GM12872 (cell line): ENCODE data around the gene KBTBD4.

ENCODE experiments used
- TF ChIP-seq, protein P1 (sequence below): IDR thresholded peaks from 3 replicates; pipeline ENCODE4 v1.5.1; 2011; ENCODE audit warnings: low read depth, mild to moderate bottlenecking, low read length, moderate library complexity; ENCODE audit not compliant: insufficient read depth

KBTBD4 gene

DNA sequence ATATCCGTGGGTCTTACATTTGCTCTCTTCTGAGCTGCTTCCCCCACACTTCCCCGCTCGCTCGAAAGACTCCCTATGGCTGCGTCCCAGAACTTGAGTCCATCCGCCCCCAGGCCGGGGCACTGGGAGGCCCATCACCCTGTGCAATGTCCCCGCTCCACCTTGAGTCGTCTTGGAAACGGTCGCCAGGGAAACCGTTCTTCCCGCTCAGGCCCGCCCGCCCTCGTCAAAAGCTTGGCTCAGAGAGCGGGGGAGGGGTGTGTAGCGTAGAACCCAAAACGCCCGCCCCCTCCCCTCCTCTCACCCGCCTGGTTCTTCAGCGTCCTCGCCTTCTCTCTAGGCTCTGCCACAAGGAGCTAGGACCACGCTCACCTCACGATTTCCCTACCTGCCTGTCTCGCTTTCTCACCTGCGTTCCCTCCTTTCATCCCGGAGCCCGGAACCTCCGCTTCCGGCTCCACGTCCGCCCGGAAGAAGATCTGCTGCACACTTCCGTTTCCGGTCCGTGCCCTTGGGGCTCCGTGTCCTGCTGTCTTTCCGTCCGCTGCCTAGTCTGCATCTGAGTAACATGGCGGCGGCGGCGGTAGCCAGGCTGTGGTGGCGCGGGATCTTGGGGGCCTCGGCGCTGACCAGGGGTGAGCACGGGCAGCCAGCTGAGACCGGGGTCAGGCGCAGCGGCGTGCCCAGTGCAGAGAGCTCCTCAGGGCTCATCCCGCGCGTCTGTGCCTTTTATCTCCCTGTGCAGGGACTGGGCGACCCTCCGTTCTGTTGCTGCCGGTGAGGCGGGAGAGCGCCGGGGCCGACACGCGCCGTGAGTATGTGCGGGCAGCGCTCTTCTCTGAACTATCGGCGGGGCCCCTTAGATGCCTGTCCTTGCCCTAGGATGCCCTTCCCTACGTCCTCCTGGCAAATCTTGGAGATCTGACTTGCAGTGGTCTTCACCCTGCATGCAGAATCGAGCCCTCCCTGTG is at the start of gene KBTBD4, which contains the start of gene NDUFS3:
Gene KBTBD4, minus strand, starts transcription at position 447 of the 971 bp plus-strand sequence. Its CDS starts 19 bp downstream, at position 428.
Gene NDUFS3, plus strand, starts transcription at position 551 of the 971 bp plus-strand sequence. Its CDS starts 18 bp downstream, at position 569.
- TF ChIP-seq, protein P1, sequence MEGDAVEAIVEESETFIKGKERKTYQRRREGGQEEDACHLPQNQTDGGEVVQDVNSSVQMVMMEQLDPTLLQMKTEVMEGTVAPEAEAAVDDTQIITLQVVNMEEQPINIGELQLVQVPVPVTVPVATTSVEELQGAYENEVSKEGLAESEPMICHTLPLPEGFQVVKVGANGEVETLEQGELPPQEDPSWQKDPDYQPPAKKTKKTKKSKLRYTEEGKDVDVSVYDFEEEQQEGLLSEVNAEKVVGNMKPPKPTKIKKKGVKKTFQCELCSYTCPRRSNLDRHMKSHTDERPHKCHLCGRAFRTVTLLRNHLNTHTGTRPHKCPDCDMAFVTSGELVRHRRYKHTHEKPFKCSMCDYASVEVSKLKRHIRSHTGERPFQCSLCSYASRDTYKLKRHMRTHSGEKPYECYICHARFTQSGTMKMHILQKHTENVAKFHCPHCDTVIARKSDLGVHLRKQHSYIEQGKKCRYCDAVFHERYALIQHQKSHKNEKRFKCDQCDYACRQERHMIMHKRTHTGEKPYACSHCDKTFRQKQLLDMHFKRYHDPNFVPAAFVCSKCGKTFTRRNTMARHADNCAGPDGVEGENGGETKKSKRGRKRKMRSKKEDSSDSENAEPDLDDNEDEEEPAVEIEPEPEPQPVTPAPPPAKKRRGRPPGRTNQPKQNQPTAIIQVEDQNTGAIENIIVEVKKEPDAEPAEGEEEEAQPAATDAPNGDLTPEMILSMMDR, result no peak

DNA sequence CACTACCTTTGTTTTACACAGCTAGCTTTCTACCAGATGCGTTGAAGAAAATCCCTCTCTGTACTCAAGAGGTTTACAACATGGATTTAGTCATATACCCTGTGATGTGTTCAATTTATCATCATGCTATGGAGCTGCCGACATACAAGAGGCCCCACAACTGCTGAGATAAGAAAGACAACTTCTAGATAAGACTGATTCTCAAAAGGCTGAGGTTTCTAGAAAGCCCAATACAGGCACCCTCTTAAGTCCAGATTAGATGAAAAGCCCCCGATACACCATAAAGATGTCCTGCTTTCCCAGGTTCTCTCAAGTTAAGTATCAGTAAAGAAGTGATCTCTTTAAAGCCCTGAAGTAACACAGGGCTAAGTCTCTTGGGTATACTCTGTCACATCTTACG is 49.3 kb upstream of the KBTBD4 start:
- TF ChIP-seq, protein P1, result no peak

DNA sequence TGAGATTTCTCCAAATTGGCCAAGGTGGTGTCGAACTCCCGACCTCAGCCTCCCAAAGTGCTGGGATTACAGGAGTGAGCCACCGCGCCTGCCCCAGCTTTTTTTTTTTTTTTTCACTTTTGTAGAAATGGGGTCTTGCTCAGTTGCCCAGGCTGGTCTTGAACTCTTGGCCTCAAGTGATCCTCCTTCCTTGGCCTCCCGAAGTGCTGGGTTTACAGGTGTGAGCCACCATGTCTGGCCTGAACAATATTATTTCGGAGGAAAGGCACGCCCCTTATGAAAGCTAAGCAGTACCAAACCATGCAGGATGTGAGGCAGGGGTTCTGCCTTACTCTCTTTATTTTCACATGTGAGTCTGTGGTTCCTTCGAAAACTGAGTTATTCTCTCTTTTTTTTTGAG is 47.5 kb upstream of the KBTBD4 start:
- TF ChIP-seq, protein P1, result no peak

GRCh38 chr11:47620836-47621378 is 42.1 kb upstream of the KBTBD4 start:
- TF ChIP-seq, protein P1, result no peak

GRCh38 chr11:47617417-47617809 is 38.6 kb upstream of the KBTBD4 start:
- TF ChIP-seq, protein P1, result no peak

DNA sequence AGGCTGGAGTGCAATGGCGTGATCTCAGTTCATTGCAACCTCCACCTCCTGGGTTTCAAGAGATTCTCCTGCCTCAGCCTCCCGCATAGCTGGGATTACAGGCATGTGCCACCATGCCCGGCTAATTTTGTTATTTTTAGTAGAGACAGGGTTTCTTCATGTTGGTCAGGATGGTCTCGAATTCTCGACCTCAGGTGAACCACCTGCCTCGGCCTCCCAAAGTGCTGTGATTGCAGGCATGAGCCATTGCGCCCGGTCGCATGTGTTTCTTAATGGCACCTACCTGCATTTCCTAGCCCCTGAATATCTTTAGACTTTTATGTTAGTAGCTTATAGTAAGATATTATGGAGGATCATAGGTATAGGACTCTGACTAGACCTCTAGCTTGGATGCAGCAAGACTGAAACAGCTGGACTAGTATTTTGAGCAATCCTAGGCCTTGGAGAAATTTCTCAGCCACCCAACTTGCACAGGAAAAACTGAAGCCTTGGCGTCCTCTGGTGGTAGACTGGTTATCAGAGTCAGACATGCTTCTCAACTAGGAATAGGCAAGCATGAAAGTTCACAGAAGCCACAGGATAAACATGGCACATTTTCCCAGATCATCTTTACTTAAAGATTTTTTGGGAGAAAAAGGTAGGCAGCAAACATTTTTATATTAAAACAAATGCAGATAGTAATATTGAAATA is 38.1 kb upstream of the KBTBD4 start:
- TF ChIP-seq, protein P1, result peak; percentile 73

- TF ChIP-seq, protein P1, result no peak
Measured at GRCh38 chr11:47615249-47615648, 36.5 kb upstream of the KBTBD4 start.
